Body of pancreas (tissue), 4 donors: ENCODE data around the gene IL22.

Experiments
- CTCF ChIP-seq, 7 experiments: fragments of 450-650 bp in 4 of 7; fragments of 200-600 bp in 3 of 7; sonication (generic) in 3 of 7; IDR thresholded peaks; one replicate each; pipeline ENCODE4 v1.5.1; 2016 to 2019; ENCODE audit warnings: antibody characterized with exemption in 7 of 7
- POLR2A ChIP-seq, 3 donors: fragments of 450-650 bp; IDR thresholded peaks; one replicate each; pipeline ENCODE4 v1.6.1; 2016; ENCODE audit warnings: antibody characterized with exemption in 3 of 3, mild to moderate bottlenecking in 2 of 3

GRCh38 chr12:68263366-68263765, 10.0 kb upstream of the IL22 start:
- TF ChIP-seq CTCF (IDR thresholded peaks at IDR 0.05): no peak
- no peak for TF ChIP-seq POLR2A (IDR thresholded peaks at IDR 0.05)
